GM18511 (cell line): ENCODE measurements around the gene TCERG1L.
"Not testable (repeated sequence)": the region's sequence is repeated elsewhere in the genome, so short reads cannot be mapped to it uniquely, and the experiment has no call there.

Source experiments
- ATAC-seq: cut with Tn5 transposase; IDR thresholded peaks from one replicate; pipeline ENCODE4 v1.9.1; 2021; ENCODE audit warnings: mild to moderate bottlenecking, moderate library complexity; ENCODE audit not compliant: unreplicated experiment

The TCERG1L gene

GRCh38 chr10:131150126-131150525, 161.4 kb downstream of the TCERG1L start:
- ATAC-seq, result no peak

GRCh38 chr10:131149586-131149985, 161.9 kb downstream of the TCERG1L start:
- no peak for ATAC-seq

- no peak for ATAC-seq
These were observed 162.4 kb downstream of the TCERG1L start for GRCh38 chr10:131149111-131149510.

GRCh38 chr10:131148270-131148669, 163.3 kb downstream of the TCERG1L start:
- ATAC-seq, result no peak

- no peak for ATAC-seq
These were observed 164.1 kb downstream of the TCERG1L start for GRCh38 chr10:131147301-131147975.

- ATAC-seq, result no peak
These were observed 164.7 kb downstream of the TCERG1L start for GRCh38 chr10:131146790-131147189.

- ATAC-seq, result no peak
These were observed 165.8 kb downstream of the TCERG1L start for GRCh38 chr10:131145756-131146155.

- ATAC-seq, result no peak
These were observed 166.7 kb downstream of the TCERG1L start for GRCh38 chr10:131144711-131145375.

- ATAC-seq, result no peak
These were observed 167.3 kb downstream of the TCERG1L start for GRCh38 chr10:131144196-131144595.

- no peak for ATAC-seq
These were observed 167.9 kb downstream of the TCERG1L start for GRCh38 chr10:131143425-131144165.

- ATAC-seq, result no peak
These were observed 168.8 kb downstream of the TCERG1L start for GRCh38 chr10:131142517-131143380.

- ATAC-seq, result no peak
These were observed 169.6 kb downstream of the TCERG1L start for GRCh38 chr10:131141645-131142516.

GRCh38 chr10:131141207-131141606, 170.3 kb downstream of the TCERG1L start:
- ATAC-seq, result no peak

- ATAC-seq, result no peak
These were observed 170.9 kb downstream of the TCERG1L start for GRCh38 chr10:131140606-131141005.

- no peak for ATAC-seq
These were observed 174.3 kb downstream of the TCERG1L start for GRCh38 chr10:131137223-131137622.

- not testable (repeated sequence) for ATAC-seq
These were observed 175.2 kb downstream of the TCERG1L start for GRCh38 chr10:131136336-131136735.

- no peak for ATAC-seq
These were observed 175.8 kb downstream of the TCERG1L start for GRCh38 chr10:131135716-131136115.

- no peak for ATAC-seq
These were observed 176.9 kb downstream of the TCERG1L start for GRCh38 chr10:131134651-131135050.

- ATAC-seq, result no peak
These were observed 177.4 kb downstream of the TCERG1L start for GRCh38 chr10:131134001-131134576.

GRCh38 chr10:131132681-131133080, 178.8 kb downstream of the TCERG1L start:
- no peak for ATAC-seq
